ENCODE measurements around the gene SAP30BP. TPM values are rescaled to one million over a fixed set of nuclear protein-coding genes. Genes with fewer than 3 reads are reported as not detected.

SAP30BP gene
- total RNA-seq, 1 experiment from 2014 or later = 149 TPM

- H3K9ac ChIP-seq (ENCODE audit: low read length) = no peak overlapping the region
- H3K79me2 ChIP-seq (ENCODE audit: insufficient read depth, low read length) = peaks cover 91% of the 10 kb centered on the region
- no peak overlapping the region for H3K4me3 ChIP-seq (replicated peaks in 1 of 2; ENCODE audit: low read depth in 1 of 2, low read length in 2 of 2)
- H3K9me3 ChIP-seq (ENCODE audit: control insufficient read depth in 1 of 2, insufficient read depth in 1 of 2, low read depth in 1 of 2, low read length in 2 of 2) = no peaks in the 10 kb centered on the region
- H3K9me2 ChIP-seq (ENCODE audit: insufficient read depth) = no peaks in the 10 kb centered on the region
- DNase-seq (ENCODE audit: low read depth, low spot score) (no peak), ATAC-seq (no peak)
- no TSS peak for BruUV-seq (replicated peaks)
- 0 out of 2 replicates have a peak, but pooled peaks cover 4% of the 10 kb centered on the region for H4K20me1 ChIP-seq (ENCODE audit: insufficient read depth)
- no peak overlapping the region for H2AFZ ChIP-seq (ENCODE audit: low read depth, low read length, poor library complexity, severe bottlenecking)
- TF ChIP-seq ELF1 (IDR thresholded peaks at IDR 0.05; ENCODE audit: borderline replicate concordance, low read depth) (no peak), RAD21 (IDR thresholded peaks at IDR 0.05; ENCODE audit: low read depth) (no peak), JUND (IDR thresholded peaks at IDR 0.05) (no peak), ZNF274 (IDR thresholded peaks at IDR 0.05; ENCODE audit: low read depth, low read length) (no peak), CEBPB (IDR thresholded peaks at IDR 0.05; ENCODE audit: low read depth) (no peak), TCF7L2 (IDR thresholded peaks at IDR 0.05; ENCODE audit: borderline replicate concordance, extremely low read depth, insufficient read depth, insufficient read length) (no peak), EGR1 (IDR thresholded peaks at IDR 0.05; ENCODE audit: low read depth) (no peak), SIN3A (IDR thresholded peaks at IDR 0.05; ENCODE audit: low read depth) (no peak), CBX3 (IDR thresholded peaks at IDR 0.05; ENCODE audit: low read depth) (no peak), FOSL1 (IDR thresholded peaks at IDR 0.05; ENCODE audit: low read depth) (no peak), EZH2phosphoT487 (IDR thresholded peaks at IDR 0.05; ENCODE audit: borderline replicate concordance) (no peak), ZFX (IDR thresholded peaks at IDR 0.05) (no peak)
- TF ChIP-seq, protein P1, sequence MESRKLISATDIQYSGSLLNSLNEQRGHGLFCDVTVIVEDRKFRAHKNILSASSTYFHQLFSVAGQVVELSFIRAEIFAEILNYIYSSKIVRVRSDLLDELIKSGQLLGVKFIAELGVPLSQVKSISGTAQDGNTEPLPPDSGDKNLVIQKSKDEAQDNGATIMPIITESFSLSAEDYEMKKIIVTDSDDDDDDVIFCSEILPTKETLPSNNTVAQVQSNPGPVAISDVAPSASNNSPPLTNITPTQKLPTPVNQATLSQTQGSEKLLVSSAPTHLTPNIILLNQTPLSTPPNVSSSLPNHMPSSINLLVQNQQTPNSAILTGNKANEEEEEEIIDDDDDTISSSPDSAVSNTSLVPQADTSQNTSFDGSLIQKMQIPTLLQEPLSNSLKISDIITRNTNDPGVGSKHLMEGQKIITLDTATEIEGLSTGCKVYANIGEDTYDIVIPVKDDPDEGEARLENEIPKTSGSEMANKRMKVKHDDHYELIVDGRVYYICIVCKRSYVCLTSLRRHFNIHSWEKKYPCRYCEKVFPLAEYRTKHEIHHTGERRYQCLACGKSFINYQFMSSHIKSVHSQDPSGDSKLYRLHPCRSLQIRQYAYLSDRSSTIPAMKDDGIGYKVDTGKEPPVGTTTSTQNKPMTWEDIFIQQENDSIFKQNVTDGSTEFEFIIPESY (IDR thresholded peaks at IDR 0.05; ENCODE audit: extremely low read depth, insufficient replicate concordance, low read length) = no peak
- TF ChIP-seq, protein P2, sequence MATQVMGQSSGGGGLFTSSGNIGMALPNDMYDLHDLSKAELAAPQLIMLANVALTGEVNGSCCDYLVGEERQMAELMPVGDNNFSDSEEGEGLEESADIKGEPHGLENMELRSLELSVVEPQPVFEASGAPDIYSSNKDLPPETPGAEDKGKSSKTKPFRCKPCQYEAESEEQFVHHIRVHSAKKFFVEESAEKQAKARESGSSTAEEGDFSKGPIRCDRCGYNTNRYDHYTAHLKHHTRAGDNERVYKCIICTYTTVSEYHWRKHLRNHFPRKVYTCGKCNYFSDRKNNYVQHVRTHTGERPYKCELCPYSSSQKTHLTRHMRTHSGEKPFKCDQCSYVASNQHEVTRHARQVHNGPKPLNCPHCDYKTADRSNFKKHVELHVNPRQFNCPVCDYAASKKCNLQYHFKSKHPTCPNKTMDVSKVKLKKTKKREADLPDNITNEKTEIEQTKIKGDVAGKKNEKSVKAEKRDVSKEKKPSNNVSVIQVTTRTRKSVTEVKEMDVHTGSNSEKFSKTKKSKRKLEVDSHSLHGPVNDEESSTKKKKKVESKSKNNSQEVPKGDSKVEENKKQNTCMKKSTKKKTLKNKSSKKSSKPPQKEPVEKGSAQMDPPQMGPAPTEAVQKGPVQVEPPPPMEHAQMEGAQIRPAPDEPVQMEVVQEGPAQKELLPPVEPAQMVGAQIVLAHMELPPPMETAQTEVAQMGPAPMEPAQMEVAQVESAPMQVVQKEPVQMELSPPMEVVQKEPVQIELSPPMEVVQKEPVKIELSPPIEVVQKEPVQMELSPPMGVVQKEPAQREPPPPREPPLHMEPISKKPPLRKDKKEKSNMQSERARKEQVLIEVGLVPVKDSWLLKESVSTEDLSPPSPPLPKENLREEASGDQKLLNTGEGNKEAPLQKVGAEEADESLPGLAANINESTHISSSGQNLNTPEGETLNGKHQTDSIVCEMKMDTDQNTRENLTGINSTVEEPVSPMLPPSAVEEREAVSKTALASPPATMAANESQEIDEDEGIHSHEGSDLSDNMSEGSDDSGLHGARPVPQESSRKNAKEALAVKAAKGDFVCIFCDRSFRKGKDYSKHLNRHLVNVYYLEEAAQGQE (IDR thresholded peaks at IDR 0.05; ENCODE audit: low read depth) = no peak
- no peak overlapping the region for H3K4me2 ChIP-seq (ENCODE audit: low read length)
- H3K4me1 ChIP-seq (ENCODE audit: control insufficient read depth in 1 of 2, insufficient read depth in 2 of 2, low read length in 2 of 2) = peaks cover 6 to 18% of the 10 kb centered on the region in 2 experiments; a peak in 3 of 4 replicates
- intact Hi-C loops (cut with micrococcal nuclease) = loop anchor here (10.0 kb wide), 1 partner anchor 183 kb away; the partner anchor contains the start of gene WBP2
- POLR2A ChIA-PET = interaction anchor here (0.8 kb wide), 1 partner anchor 108 kb away, joined by 4 read pairs; a partner anchor contains a TSS
- H3K27me3 ChIP-seq (ENCODE audit: insufficient read depth, low read length) = no peaks in the 10 kb centered on the region
- H3K27ac ChIP-seq (ENCODE audit: low read depth, low read length) = no peak overlapping the region
- RAD21 ChIA-PET (ENCODE audit: low non-redundant PET in 1 of 2, low total read pairs in 2 of 2, uncharacterized antibody in 2 of 2, unreplicated experiment in 2 of 2) = no interaction called here
- CTCF ChIA-PET = interaction anchor here (7.1 kb wide), 1 partner anchor 76 kb away, joined by 106 read pairs; no protein-coding TSS in a partner anchor
- H3K36me3 ChIP-seq (ENCODE audit: control insufficient read depth in 1 of 2, insufficient read depth in 2 of 2, low read length in 2 of 2) = peaks cover 50 to 56% of the 10 kb centered on the region in 2 experiments
Measured at GRCh38 chr17:75672011-75672410, 4.9 kb downstream of the SAP30BP start.
